Tongue (tissue), 2 donors: ENCODE measurements around the gene MARK4. TPM values are rescaled to one million over a fixed set of nuclear protein-coding genes. Genes with fewer than 3 reads are reported as not detected.
"Not testable (repeated sequence)": the region's sequence is repeated elsewhere in the genome, so short reads cannot be mapped to it uniquely, and the experiment has no call there.

Experiments
- DNase-seq: peaks from one replicate; pipeline ENCODE4 v3.0.0-alpha.2; 2015
- total RNA-seq: library from RNA; depleted of rRNA; stranded (reverse); fragments of >200 nt; gene quantifications from one replicate; pipeline ENCODE4 v1.2.3, GENCODE V29; 2014

MARK4 gene
- total RNA-seq: 16.0 TPM

- peak; percentile 83 for DNase-seq
Measured at GRCh38 chr19:45250832-45251451, at the start of gene MARK4. Gene MARK4 (plus strand): TSS chr19:45251271. CDS start chr19:45251589, 318 bp downstream.

GRCh38 chr19:45202637-45203036, 48.4 kb upstream of the MARK4 start:
- DNase-seq: no peak

- no peak for DNase-seq
Measured at GRCh38 chr19:45205810-45206209, 45.3 kb upstream of the MARK4 start.

DNA sequence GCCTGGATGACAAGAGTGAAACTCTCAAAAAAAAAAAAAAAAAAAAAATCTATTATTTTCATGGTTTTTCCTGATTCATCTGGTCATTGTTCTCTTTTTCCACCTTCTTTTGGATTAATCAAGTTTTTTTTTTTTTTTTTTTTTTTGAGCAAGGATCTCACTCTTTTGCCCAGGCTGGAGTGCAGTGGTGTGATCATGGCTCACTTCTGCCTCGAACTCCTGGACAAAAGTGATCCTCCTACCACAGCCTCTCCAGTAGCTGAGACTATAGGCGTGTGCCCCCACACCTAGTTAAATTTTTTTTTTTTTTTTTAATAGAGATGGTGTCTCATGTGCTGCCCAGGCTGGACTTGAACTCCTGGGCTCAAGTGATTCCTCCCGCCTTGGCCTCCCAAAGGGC, 44.7 kb upstream of the MARK4 start:
- no peak for DNase-seq

- peak; percentile 49 for DNase-seq
Measured at GRCh38 chr19:45211751-45212381, 39.2 kb upstream of the MARK4 start.

- DNase-seq: no peak
Measured at GRCh38 chr19:45213031-45213430, 38.0 kb upstream of the MARK4 start.

GRCh38 chr19:45215391-45216191, 35.5 kb upstream of the MARK4 start:
- no peak for DNase-seq

DNA sequence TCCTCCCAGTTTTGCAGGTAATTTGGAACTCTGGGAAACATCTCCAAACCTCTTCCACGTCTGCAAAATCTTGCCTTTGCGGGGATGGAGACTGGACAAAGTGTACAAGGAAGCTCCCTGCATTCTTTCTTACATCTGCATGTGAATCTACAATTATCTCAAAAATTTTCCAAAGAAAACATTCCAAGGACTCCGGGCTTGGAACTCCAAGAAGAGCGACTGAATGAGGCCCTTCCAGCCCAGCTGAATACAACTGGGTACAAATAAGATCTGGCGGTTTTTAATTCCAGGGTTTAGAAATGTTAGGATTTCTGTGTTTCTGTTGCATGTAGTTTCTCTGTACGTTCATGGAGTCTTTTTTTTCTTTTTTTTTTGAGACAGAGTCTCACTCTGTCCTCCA, 34.4 kb upstream of the MARK4 start:
- DNase-seq: no peak

- no peak for DNase-seq
Measured at GRCh38 chr19:45217193-45217956, 33.7 kb upstream of the MARK4 start.

DNA sequence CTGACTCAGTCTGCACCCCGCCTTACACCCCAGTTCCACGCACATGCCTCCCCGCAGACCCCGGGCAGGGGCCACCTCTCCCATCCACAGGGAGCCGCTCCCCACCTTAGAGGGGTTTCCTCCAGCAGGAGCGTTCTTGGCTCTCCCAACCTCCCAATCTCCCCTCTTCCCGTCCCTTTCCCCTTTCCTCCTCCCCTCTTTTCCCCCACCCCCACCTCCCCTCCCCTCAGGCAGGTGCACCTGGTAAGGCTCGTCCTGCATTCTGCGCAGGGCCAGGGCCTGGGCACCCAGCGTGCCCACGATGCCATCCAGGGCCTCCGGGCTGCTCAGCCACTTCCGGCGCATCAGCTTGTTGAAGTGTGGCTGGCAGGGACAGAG, 33.1 kb upstream of the MARK4 start:
- DNase-seq: no peak

DNA sequence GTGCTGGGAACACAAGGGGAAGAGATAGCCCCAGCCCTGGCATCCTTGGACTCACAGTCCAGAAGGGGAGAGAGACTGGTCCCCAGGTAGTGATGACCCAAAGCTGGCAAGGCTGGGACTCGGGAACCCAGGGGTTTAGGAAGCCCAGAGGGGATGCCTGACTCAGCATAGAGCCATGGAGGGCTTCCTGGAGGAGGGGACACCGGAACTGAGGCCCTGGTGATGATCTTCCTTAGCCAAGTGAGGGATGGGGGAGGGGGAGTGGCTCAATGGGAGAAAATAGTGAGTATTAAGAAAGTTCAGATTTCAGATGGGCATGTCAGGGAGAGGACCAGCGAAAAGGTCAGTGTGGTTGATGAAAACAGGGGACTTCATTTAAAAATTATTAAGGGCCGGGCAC, 32.6 kb upstream of the MARK4 start:
- no peak for DNase-seq

DNA sequence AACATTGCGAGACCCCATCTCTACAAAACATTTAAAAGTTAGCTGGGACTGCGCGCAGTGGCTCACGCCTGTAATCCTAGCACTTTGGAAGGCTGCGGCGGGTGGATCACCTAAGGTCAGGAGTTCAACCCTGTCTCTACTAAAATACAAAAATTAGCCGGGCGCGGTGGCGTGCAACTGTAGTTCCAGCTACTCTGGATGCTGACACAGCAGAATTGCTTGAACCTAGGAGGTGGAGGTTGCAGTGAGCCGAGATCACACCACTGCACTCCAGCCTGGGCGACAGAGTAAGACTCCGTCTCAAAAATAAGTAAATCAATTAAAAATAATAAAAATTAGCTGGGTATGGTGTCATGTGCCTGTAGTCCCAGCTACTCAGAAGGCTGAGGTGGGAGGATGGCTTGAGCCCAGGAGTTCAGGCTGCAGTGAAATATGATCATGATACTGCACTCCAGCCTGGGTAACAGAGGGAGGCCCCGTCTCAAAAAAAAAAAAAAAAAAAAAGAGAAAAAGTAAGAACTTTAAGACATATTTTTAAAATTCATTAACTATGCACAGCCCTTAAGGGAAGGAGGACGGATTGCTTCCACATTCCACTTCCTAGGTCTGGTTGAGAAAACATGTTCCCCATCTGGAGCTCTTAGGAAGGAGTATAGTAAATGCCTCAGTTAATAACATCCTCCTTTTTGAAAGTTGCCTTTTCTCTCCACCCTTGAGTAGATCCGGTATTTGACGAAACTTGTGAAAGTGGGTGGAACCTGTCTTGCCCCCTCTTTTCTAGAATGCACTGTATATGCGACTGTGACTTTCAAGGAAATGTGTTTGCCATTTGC, 31.9 kb upstream of the MARK4 start:
- no peak for DNase-seq

- DNase-seq: no peak
Measured at GRCh38 chr19:45222724-45223123, 28.3 kb upstream of the MARK4 start.

DNA sequence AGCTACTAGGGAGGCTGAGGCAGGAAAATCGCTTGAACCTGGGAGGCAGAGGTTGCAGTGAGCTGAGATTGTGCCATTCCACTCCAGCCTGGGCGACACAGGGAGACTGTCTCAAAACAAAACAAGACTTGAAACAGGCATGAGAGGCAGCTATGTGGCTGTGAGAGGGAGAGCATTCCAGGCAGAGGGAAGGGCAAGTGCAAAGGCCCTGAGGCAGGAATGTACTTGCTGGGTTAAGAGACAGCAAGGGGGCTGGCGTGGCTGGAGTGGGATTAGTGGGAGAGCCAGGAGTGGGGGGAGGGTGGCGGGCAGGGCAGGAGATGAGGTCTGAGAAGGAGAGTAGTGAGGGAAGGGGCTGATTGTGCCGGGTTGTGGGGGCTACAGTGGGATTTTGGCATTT, 27.2 kb upstream of the MARK4 start:
- DNase-seq: no peak

DNA sequence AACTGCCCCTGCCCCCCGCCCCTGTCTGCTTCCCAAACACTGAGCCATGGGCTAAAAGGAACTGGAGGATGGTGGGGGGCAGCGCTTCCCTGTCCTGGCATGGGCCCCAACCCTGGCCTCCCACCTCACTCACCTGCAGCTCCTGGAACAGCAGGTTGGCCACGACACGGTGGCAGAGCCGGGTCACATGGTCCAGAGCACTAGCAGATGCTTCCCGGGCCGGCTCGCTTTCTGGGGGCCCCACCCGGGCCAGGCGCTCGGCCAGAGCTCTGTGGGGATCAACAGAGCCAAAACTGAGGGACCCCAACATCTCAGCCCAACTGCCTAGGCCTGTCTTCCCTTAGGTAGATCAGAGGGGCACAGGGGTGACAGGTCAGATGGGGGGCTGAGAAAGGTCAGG, 26.4 kb upstream of the MARK4 start:
- no peak for DNase-seq

DNA sequence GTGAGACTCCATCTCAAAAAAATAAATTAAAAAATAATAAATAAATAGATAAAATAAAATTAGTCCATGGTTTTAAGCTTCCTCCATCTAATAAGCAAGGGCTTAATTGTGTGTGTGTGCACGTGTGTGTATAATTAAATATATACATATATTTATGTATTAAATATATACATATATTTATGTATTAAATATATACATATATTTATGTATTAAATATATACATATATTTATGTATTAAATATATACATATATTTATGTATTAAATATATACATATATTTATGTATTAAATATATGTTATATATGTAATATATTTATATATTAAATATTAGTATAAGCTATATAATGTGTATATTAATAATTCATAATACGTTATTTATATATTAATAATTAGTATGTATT, 22.0 kb upstream of the MARK4 start:
- DNase-seq: not testable (repeated sequence)

GRCh38 chr19:45231891-45232290, 19.2 kb upstream of the MARK4 start:
- no peak for DNase-seq

GRCh38 chr19:45234089-45234869, 16.8 kb upstream of the MARK4 start:
- DNase-seq: no peak

- no peak for DNase-seq
Measured at GRCh38 chr19:45235485-45235884, 15.6 kb upstream of the MARK4 start.

DNA sequence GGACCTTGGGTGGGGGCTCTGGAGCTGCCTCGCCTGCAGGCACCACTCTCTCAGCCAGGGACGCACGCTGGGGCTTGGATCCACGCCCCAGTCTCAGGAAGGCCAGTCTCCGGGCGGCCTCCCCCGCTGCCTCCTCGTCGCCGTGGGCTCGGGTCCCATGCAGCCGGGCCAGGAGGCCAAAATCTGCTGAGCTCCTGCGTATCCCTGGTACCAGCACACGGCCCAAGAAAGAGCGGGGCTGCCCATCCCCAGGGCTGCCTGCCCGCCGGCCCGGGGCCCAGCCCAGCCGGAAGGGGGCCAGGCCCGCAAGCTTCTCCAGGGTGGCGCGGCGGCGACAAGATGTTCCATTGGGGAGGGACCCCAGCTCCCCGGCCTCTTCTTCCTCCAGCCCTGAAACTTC, 12.5 kb upstream of the MARK4 start:
- DNase-seq: no peak

GRCh38 chr19:45243144-45243732, 7.8 kb upstream of the MARK4 start:
- DNase-seq: no peak
